Panc1 (cell line): ENCODE results near the gene MATN4. TPM values are rescaled to one million over a fixed set of nuclear protein-coding genes. Genes with fewer than 3 reads are reported as not detected.

Experiments used
- ATAC-seq: fragments of 200-7000 bp; cut with Tn5 transposase; 2 replicates; pipeline ENCODE4 v1.9.1; 2020; ENCODE audit warnings: mild to moderate bottlenecking, moderate library complexity
- BruUV-seq: library from RNA; stranded (reverse); fragments of 400-500 nt; replicated peaks from 2 replicates; lab custom pipeline; 2021; lab: Mats Ljungman, UMichigan
- CTCF ChIA-PET: fragments of 300-600 bp; sonication (Branson Sonifier 250); formaldehyde crosslinking; loops from one replicate; lab custom pipeline; 2022; ENCODE audit warnings: antibody characterized with exemption; lab: Charles Lee
- POLR2A ChIA-PET: fragments of 300-600 bp; sonication (Branson Sonifier 250); formaldehyde crosslinking; loops from one replicate; lab custom pipeline; 2022; ENCODE audit warnings: antibody characterized with exemption; lab: Charles Lee
- DNase-seq: peaks from one replicate; pipeline ENCODE4 v3.0.0-alpha.2; 2010; ENCODE audit warnings: low read depth, low spot score
- H3K27ac ChIP-seq: 2 replicates; pipeline ENCODE4 v1.5.1; 2011; ENCODE audit warnings: mild to moderate bottlenecking, low read length, inconsistent platforms
- H3K27me3 ChIP-seq: fragments of 200-500 bp; sonication (Bioruptor generic); 2 replicates; pipeline ENCODE4 v1.6.0; 2014; ENCODE audit warnings: low read length, inconsistent platforms; ENCODE audit not compliant: control insufficient read depth, insufficient read depth
- H3K36me3 ChIP-seq: fragments of 200-500 bp; sonication (Bioruptor generic); 2 replicates; pipeline ENCODE4 v1.5.1; 2014; ENCODE audit warnings: inconsistent platforms, mild to moderate bottlenecking, low read length, moderate library complexity; ENCODE audit not compliant: control insufficient read depth, insufficient read depth
- H3K4me1 ChIP-seq: 2 replicates; pipeline ENCODE4 v1.5.1; 2011; ENCODE audit warnings: inconsistent platforms, mild to moderate bottlenecking, low read length, moderate library complexity; ENCODE audit not compliant: control insufficient read depth, insufficient read depth
- H3K4me3 ChIP-seq, 2 experiments: 2 replicates each; pipeline ENCODE4 v1.5.1; 2011 to 2012; ENCODE audit warnings: low read depth in 2 of 2, low read length in 2 of 2, mild to moderate bottlenecking in 2 of 2, inconsistent platforms in 1 of 2, moderate library complexity in 1 of 2
- H3K9me3 ChIP-seq: fragments of 200-500 bp; sonication (Bioruptor generic); 2 replicates; pipeline ENCODE4 v1.5.1; 2014; ENCODE audit warnings: low read depth, mild to moderate bottlenecking, inconsistent platforms, low read length, moderate library complexity; ENCODE audit not compliant: control insufficient read depth, insufficient read depth
- CTCF ChIP-seq: fragments of 450-650 bp; IDR thresholded peaks from 2 replicates; pipeline ENCODE4 v1.5.1; 2017; ENCODE audit warnings: mild to moderate bottlenecking
- POLR2AphosphoS5 ChIP-seq: IDR thresholded peaks from 2 replicates; pipeline ENCODE4 v1.6.1; 2012; ENCODE audit warnings: mild to moderate bottlenecking, low read depth, low read length, moderate library complexity
- REST ChIP-seq, 2 experiments: IDR thresholded peaks; 2 replicates each; pipeline ENCODE4 v1.6.1; 2011 to 2012; ENCODE audit warnings: low read depth in 2 of 2, control low read depth in 1 of 2, low read length in 1 of 2, mild to moderate bottlenecking in 1 of 2, moderate library complexity in 1 of 2; ENCODE audit not compliant: insufficient read depth in 1 of 2
- SIN3A ChIP-seq: IDR thresholded peaks from 2 replicates; pipeline ENCODE4 v1.6.1; 2012; ENCODE audit warnings: low read depth, mild to moderate bottlenecking, low read length, moderate library complexity, borderline replicate concordance; ENCODE audit not compliant: insufficient read depth
- TCF7L2 ChIP-seq: IDR thresholded peaks from 2 replicates; pipeline ENCODE4 v1.6.1; 2011; ENCODE audit warnings: mild to moderate bottlenecking, low read depth, low read length, inconsistent platforms
- in situ Hi-C: cut with HindIII; loops from 2 replicates; pipeline ENCODE4 v1.10.0; 2016; ENCODE audit warnings: low sequenced_read_pairs, low pct_unique_long_range_greater_than_20kb
- intact Hi-C: fragments of 100-400 bp; cut with micrococcal nuclease; formaldehyde crosslinking; loops from one replicate; pipeline ENCODE4 v1.10.0; 2022; ENCODE audit not compliant: unreplicated experiment
- total RNA-seq: library from RNA; stranded (reverse); gene quantifications from one replicate; pipeline ENCODE4 v1.2.1, GENCODE V29; 2021; ENCODE audit not compliant: unreplicated experiment

MATN4 gene
- total RNA-seq, 1 experiment from 2014 or later = 0.15 TPM

DNA sequence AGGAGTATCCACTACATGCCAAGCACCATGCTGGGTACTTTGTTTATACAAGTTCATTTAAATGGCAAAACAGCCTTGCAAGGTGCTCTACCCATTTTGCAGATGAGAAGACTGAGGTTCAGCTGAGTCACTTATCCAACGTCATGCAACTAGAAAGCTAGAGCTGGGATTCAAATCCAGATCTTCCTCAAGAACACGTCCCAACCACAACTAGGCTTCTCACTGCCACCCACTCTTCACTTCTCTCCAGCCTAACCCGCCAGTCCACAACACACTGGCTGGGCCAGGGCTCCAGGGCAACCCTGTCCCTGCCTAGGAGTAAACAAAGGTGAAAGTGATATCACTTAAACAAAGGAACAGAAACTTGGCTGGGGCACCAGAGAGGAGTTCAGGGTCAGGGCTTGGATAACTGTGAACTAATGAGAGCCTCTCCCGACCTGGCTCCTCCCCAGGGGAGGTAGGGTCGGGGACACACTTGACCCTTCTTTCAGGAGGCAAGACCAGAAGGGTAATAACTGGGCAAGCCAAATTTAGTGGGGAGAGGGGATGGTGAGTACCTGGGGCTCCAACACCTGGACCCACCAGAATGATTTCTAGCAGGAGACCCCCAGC is 32.2 kb upstream of the MATN4 start:
- peaks cover 98% of the 10 kb centered on the region for H3K4me1 ChIP-seq
- H3K4me3 ChIP-seq = no peak overlapping the region
- no peak for ATAC-seq
- DNase-seq = no peak
- no TSS peak for BruUV-seq
- intact Hi-C loops (no loop called here), in situ Hi-C loops (no loop called here)
- ChIA-PET CTCF (no interaction called here), POLR2A (interaction anchor here (0.6 kb wide), 1 partner anchor 621 kb away, joined by 4 read pairs; no protein-coding TSS in a partner anchor)
- peak overlapping the region; percentile 88 for H3K27ac ChIP-seq
- TF ChIP-seq POLR2AphosphoS5 (no peak), CTCF (no peak), REST (IDR thresholded peaks at IDR 0.05; ENCODE audit: insufficient read depth in 1 of 2, low read depth in 2 of 2, low read length in 1 of 2) (no peak), TCF7L2 (no peak), SIN3A (no peak)
- H3K36me3 ChIP-seq = no peaks in the 10 kb centered on the region
- no peaks in the 10 kb centered on the region for H3K27me3 ChIP-seq
- no peaks in the 10 kb centered on the region for H3K9me3 ChIP-seq

DNA sequence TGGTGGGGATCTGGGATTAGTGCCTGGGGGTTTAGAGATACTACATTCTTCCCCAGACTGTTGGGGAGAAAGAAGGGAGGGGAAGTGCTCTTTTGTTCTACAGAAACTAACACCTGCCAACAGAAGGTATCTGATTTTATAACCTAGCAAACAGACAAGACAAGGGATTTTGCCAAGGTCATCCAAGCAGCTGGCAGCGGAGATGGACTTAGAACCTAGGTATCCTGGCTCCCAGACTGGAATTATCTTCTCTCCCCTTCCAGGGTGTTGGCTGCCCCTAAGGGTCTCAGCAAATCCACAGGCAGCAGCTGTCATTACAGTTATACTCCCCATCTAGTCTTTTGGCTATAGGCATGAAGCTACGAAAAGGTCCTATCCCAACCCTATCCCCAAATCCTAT is 31.7 kb upstream of the MATN4 start:
- Histone ChIP-seq H3K27me3 (no peaks in the 10 kb centered on the region), H3K4me3 (no peak overlapping the region), H3K9me3 (no peaks in the 10 kb centered on the region), H3K4me1 (peaks cover 93% of the 10 kb centered on the region), H3K36me3 (no peaks in the 10 kb centered on the region), H3K27ac (peak overlapping the region; percentile 88)
- ChIA-PET CTCF (interaction anchor here (0.6 kb wide), 1 partner anchor 53 kb away, joined by 12 read pairs; no protein-coding TSS in a partner anchor), POLR2A (interaction anchor here (0.6 kb wide), 1 partner anchor 621 kb away, joined by 4 read pairs; no protein-coding TSS in a partner anchor)
- intact Hi-C loops (no loop called here), in situ Hi-C loops (no loop called here)
- TF ChIP-seq POLR2AphosphoS5 (no peak), SIN3A (no peak), TCF7L2 (no peak), CTCF (no peak), REST (IDR thresholded peaks at IDR 0.05; ENCODE audit: insufficient read depth in 1 of 2, low read depth in 2 of 2, low read length in 1 of 2) (no peak)
- DNase-seq = no peak
- BruUV-seq = no TSS peak
- ATAC-seq = no peak
